Ascending aorta (tissue), 2 donors: ENCODE measurements around the gene EBF3. TPM values are rescaled to one million over a fixed set of nuclear protein-coding genes. Genes with fewer than 3 reads are reported as not detected.

ENCODE experiments used
- DNase-seq, 2 donors: peaks; one replicate each; pipeline ENCODE4 v3.0.0-alpha.2; 2019; ENCODE audit warnings: low spot score in 2 of 2
- H3K27ac ChIP-seq, 2 donors: fragments of 200-600 bp; sonication (generic); one replicate each; pipeline ENCODE4 v1.5.1; 2016 to 2017; ENCODE audit warnings: mild to moderate bottlenecking in 1 of 2
- H3K27me3 ChIP-seq: fragments of 200-600 bp; sonication (generic); one replicate; pipeline ENCODE4 v1.5.1; 2017
- H3K36me3 ChIP-seq, 2 donors: fragments of 200-600 bp; sonication (generic); one replicate each; pipeline ENCODE4 v1.5.1; 2016
- H3K4me1 ChIP-seq, 2 donors: fragments of 200-600 bp; sonication (generic); one replicate each; pipeline ENCODE4 v1.5.1; 2016 to 2017; ENCODE audit warnings: mild to moderate bottlenecking in 1 of 2
- H3K4me3 ChIP-seq, 2 donors: fragments of 200-600 bp; sonication (generic); one replicate each; pipeline ENCODE4 v1.5.1; 2016 to 2017; ENCODE audit warnings: mild to moderate bottlenecking in 1 of 2
- H3K9me3 ChIP-seq, 2 donors: fragments of 200-600 bp; sonication (generic); one replicate each; pipeline ENCODE4 v1.5.1; 2016
- CTCF ChIP-seq, 3 experiments: fragments of 200-600 bp in 2 of 3; fragments of 450-650 bp in 1 of 3; sonication (generic) in 2 of 3; IDR thresholded peaks; one replicate each; pipeline ENCODE4 v1.5.1; 2016 to 2019; ENCODE audit warnings: antibody characterized with exemption in 3 of 3, mild to moderate bottlenecking in 1 of 3, moderate library complexity in 1 of 3
- intact Hi-C: fragments of 100-400 bp; cut with DNase I; formaldehyde crosslinking; loops from one replicate; pipeline ENCODE4 v1.15.1; 2023
- total RNA-seq: library from RNA; depleted of rRNA; stranded (reverse); fragments of >200 nt; gene quantifications from one replicate; pipeline ENCODE4 v1.1.0, GENCODE V29; 2016

Gene EBF3
- total RNA-seq, 1 donor from 2014 or later, result 20.2 TPM

GRCh38 chr10:129839285-129840195 is 124.5 kb downstream of the EBF3 start:
- no peaks in the 10 kb centered on the region for H3K9me3 ChIP-seq
- no peaks in the 10 kb centered on the region for H3K4me1 ChIP-seq
- no peak overlapping the region for H3K27ac ChIP-seq
- H3K36me3 ChIP-seq, result no peaks in the 10 kb centered on the region
- no peak for TF ChIP-seq CTCF (IDR thresholded peaks at IDR 0.05)
- no peak for DNase-seq
- H3K27me3 ChIP-seq, result no peaks in the 10 kb centered on the region
- H3K4me3 ChIP-seq, result no peak overlapping the region
- intact Hi-C loops, result no loop called here

GRCh38 chr10:129838794-129839193 is 125.3 kb downstream of the EBF3 start:
- Histone ChIP-seq H3K9me3 (no peaks in the 10 kb centered on the region), H3K27ac (no peak overlapping the region), H3K4me3 (no peak overlapping the region), H3K4me1 (no peaks in the 10 kb centered on the region), H3K27me3 (no peaks in the 10 kb centered on the region), H3K36me3 (no peaks in the 10 kb centered on the region)
- TF ChIP-seq CTCF (IDR thresholded peaks at IDR 0.05), result no peak
- intact Hi-C loops, result no loop called here
- no peak for DNase-seq

- DNase-seq, result no peak
- no peaks in the 10 kb centered on the region for H3K36me3 ChIP-seq
- H3K27me3 ChIP-seq, result no peaks in the 10 kb centered on the region
- H3K4me1 ChIP-seq, result no peaks in the 10 kb centered on the region
- intact Hi-C loops, result no loop called here
- no peak overlapping the region for H3K27ac ChIP-seq
- no peaks in the 10 kb centered on the region for H3K9me3 ChIP-seq
- no peak overlapping the region for H3K4me3 ChIP-seq
- TF ChIP-seq CTCF (IDR thresholded peaks at IDR 0.05), result no peak
Measured at GRCh38 chr10:129837909-129838582, 126.0 kb downstream of the EBF3 start.

- intact Hi-C loops, result no loop called here
- Histone ChIP-seq H3K4me1 (no peaks in the 10 kb centered on the region), H3K4me3 (no peak overlapping the region), H3K27ac (no peak overlapping the region), H3K27me3 (no peaks in the 10 kb centered on the region), H3K9me3 (no peaks in the 10 kb centered on the region), H3K36me3 (no peaks in the 10 kb centered on the region)
- no peak for DNase-seq
- TF ChIP-seq CTCF (IDR thresholded peaks at IDR 0.05), result no peak
Measured at GRCh38 chr10:129836253-129836652, 127.8 kb downstream of the EBF3 start.

- Histone ChIP-seq H3K27ac (no peak overlapping the region), H3K36me3 (no peaks in the 10 kb centered on the region), H3K9me3 (no peaks in the 10 kb centered on the region), H3K4me1 (no peaks in the 10 kb centered on the region), H3K4me3 (no peak overlapping the region), H3K27me3 (no peaks in the 10 kb centered on the region)
- intact Hi-C loops, result no loop called here
- TF ChIP-seq CTCF (IDR thresholded peaks at IDR 0.05), result no peak
- no peak for DNase-seq
Measured at GRCh38 chr10:129833994-129834739, 129.9 kb downstream of the EBF3 start.
